GM12872 (cell line): ENCODE measurements around the gene RGPD3.

Experiments used
- TF ChIP-seq, protein P1 (sequence below): IDR thresholded peaks from 3 replicates; pipeline ENCODE4 v1.5.1; 2011; ENCODE audit warnings: low read depth, mild to moderate bottlenecking, low read length, moderate library complexity; ENCODE audit not compliant: insufficient read depth

RGPD3 gene

GRCh38 chr2:106363791-106364190, 104.4 kb downstream of the RGPD3 start:
- TF ChIP-seq, protein P1, sequence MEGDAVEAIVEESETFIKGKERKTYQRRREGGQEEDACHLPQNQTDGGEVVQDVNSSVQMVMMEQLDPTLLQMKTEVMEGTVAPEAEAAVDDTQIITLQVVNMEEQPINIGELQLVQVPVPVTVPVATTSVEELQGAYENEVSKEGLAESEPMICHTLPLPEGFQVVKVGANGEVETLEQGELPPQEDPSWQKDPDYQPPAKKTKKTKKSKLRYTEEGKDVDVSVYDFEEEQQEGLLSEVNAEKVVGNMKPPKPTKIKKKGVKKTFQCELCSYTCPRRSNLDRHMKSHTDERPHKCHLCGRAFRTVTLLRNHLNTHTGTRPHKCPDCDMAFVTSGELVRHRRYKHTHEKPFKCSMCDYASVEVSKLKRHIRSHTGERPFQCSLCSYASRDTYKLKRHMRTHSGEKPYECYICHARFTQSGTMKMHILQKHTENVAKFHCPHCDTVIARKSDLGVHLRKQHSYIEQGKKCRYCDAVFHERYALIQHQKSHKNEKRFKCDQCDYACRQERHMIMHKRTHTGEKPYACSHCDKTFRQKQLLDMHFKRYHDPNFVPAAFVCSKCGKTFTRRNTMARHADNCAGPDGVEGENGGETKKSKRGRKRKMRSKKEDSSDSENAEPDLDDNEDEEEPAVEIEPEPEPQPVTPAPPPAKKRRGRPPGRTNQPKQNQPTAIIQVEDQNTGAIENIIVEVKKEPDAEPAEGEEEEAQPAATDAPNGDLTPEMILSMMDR, result no peak

DNA sequence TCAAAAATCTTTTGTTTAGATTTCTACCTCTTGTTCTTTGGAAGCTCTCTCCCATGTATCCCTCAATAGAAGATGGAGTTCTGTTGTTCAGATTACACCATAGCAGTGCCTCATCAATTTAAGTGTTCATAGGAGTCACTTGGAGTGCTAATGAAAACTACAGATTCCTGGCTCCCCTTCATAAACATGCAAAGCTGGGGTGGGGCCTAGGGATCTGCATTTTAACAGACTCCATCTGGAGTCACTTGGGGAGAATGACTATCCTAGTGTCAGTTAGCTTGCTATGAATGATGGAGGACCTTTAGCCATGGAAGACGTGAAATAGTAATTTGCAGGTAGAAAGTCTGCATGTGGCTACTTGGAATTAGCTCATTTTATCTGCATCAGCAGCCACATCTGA, 105.4 kb downstream of the RGPD3 start:
- TF ChIP-seq, protein P1, result no peak

DNA sequence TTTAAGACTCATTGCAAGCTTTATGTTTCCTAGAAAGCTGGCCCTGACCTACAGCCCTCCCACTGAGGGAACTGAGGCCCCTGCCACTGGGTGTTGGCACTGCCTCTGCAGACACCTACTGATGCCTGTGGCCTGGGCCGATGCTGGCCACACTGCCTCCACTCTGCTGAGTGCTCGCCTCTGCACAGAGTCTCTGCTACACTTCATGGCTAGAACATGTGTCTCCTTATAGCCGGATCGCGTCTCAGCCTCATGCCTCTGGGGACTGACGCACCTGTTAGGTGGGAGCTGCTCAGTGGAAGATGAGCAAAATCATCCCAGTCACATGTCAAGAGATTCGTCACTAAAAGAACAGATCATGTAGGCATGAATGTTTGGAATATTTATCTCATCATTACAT, 108.7 kb downstream of the RGPD3 start:
- TF ChIP-seq, protein P1, result no peak

DNA sequence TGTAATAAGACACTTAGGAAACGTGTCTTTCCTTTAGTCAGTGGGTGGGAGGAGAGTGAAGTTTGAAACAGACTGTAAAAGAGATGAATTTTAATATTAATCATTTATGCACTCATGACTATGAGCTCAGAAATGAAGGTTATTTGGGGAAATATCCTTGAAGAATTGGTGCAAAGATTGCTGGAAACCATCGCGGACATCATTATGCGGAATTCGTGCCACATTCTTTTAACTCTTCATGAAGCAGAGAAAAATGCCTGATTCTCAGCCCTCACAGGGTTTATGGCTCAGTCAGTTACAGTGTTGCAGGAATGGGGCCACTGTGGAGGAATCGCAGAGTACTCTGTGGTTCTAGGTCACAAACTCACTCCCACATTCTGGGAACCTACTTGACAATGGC, 109.7 kb downstream of the RGPD3 start:
- TF ChIP-seq, protein P1, result no peak

GRCh38 chr2:106358081-106358480, 110.1 kb downstream of the RGPD3 start:
- TF ChIP-seq, protein P1, result no peak

DNA sequence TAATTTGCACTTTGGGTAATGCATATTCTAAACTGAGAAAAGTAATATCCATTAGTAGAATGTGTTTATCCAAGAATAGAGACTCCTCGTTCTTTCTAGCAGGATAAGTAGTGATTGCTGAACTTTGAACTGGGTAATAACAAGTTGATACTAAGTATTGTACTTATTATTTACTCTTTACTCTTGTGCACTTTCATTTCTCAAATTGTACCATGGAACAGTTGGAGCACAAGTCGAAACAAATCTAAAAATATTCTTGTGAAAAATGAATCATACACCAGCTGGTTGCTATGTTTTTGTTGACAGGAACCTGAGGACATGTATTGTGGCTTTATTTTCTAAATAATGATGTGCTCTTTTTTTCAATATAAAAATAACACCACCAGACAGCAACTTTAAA, 111.9 kb downstream of the RGPD3 start:
- TF ChIP-seq, protein P1, result no peak

DNA sequence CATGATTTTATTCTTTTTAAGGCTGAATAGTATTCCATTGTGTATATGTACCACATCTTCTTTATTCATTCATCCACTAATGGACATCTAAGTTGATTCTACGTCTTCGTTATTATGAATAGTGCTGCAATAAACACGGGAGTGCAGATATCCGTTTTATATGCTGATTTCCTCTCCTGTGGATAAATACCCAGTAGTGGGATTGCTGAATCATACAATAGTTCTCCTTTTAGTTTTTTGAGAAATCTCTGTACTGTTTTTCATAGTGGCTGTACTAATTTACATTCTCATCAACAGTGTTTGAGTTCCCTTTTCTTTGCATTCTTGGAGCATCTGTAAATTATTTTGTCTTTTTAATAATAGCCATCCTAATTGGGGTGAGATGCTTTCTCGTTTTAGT, 114.5 kb downstream of the RGPD3 start:
- TF ChIP-seq, protein P1, result no peak

GRCh38 chr2:106350980-106351379, 117.2 kb downstream of the RGPD3 start:
- TF ChIP-seq, protein P1, result no peak
